Measurements from ENCODE around the gene ANKRD40.

Gene ANKRD40

GRCh38 chr17:50649042-50649908 lies 58.4 kb downstream of the ANKRD40 start:
- no peak for DNase-seq (ENCODE audit: low read depth)

GRCh38 chr17:50647187-50647586 lies 60.5 kb downstream of the ANKRD40 start:
- no peak for DNase-seq (ENCODE audit: low read depth)

GRCh38 chr17:50645748-50646682 lies 61.7 kb downstream of the ANKRD40 start:
- no peak for DNase-seq (ENCODE audit: low read depth)
